ENCODE results near the gene TTLL5.

DNA sequence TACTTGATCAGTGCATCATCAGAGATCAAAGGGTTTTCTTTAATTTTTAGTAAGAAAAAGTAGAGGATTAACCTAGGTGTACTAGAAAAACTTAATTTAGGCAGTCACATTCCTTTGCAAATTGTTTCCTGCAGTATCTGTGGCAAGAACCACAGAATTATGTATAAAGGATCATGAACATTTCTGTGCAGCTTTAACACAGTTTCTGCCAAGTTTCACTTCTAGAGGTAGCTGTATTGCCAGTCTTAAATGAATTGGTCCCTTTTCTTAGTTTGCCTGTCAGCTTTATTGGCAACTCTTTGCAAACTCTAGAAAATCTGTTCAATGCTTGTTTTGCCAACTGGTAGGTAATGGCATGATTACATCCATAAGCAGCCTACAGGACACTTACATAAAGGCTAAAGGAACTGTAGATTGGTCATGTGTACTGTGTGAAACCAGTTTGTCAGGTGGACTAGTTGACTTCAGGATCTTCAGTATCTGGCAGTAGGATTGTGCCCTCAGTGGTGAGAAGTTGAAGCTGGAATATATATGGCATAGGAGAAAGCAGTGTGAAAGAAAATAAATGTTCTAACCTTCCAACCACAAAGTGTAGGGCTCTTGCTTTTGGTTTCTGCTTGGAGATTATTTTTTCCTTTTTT lies 75.9 kb downstream of the TTLL5 start:
- TF ChIP-seq EZH2 (IDR thresholded peaks at IDR 0.05; ENCODE audit: borderline replicate concordance, control insufficient read depth, low read depth, low read length) (no peak), POLR2AphosphoS5 (IDR thresholded peaks at IDR 0.05; ENCODE audit: low read length) (no peak), EP300 (IDR thresholded peaks at IDR 0.05; ENCODE audit: borderline replicate concordance in 1 of 2, control insufficient read depth in 1 of 2, low read depth in 2 of 2, low read length in 2 of 2) (no peak), CHD4 (IDR thresholded peaks at IDR 0.05) (no peak), TAF1 (IDR thresholded peaks at IDR 0.05; ENCODE audit: borderline replicate concordance, low read depth, low read length) (no peak), ZBTB4 (CRISPR knock-in tag; IDR thresholded peaks at IDR 0.05) (no peak), YY1 (IDR thresholded peaks at IDR 0.05; ENCODE audit: low read depth, low read length) (no peak), SUZ12 (IDR thresholded peaks at IDR 0.05; ENCODE audit: unreplicated experiment) (no peak)
- TF ChIP-seq, protein P1, sequence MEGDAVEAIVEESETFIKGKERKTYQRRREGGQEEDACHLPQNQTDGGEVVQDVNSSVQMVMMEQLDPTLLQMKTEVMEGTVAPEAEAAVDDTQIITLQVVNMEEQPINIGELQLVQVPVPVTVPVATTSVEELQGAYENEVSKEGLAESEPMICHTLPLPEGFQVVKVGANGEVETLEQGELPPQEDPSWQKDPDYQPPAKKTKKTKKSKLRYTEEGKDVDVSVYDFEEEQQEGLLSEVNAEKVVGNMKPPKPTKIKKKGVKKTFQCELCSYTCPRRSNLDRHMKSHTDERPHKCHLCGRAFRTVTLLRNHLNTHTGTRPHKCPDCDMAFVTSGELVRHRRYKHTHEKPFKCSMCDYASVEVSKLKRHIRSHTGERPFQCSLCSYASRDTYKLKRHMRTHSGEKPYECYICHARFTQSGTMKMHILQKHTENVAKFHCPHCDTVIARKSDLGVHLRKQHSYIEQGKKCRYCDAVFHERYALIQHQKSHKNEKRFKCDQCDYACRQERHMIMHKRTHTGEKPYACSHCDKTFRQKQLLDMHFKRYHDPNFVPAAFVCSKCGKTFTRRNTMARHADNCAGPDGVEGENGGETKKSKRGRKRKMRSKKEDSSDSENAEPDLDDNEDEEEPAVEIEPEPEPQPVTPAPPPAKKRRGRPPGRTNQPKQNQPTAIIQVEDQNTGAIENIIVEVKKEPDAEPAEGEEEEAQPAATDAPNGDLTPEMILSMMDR (IDR thresholded peaks at IDR 0.05 in 2 of 3, conservative IDR thresholded peaks at IDR 0.05 in 1 of 3; ENCODE audit: control insufficient read depth in 2 of 3, extremely low read depth in 1 of 3, insufficient read depth in 1 of 3, low read depth in 3 of 3, low read length in 3 of 3), result no peak
